K562 treated with DMSO at 1 percent for 24 hours (cell line): ENCODE measurements around the gene VAV2. TPM values are rescaled to one million over a fixed set of nuclear protein-coding genes. Genes with fewer than 3 reads are reported as not detected.

ENCODE experiments used
- total RNA-seq: library from RNA; unstranded; fragments of 300-600 nt; gene quantifications from 2 replicates; pipeline ENCODE4 v1.2.3, GENCODE V29; 2022; ENCODE audit warnings: low read depth; ENCODE audit not compliant: insufficient read depth

The VAV2 gene, protein sequence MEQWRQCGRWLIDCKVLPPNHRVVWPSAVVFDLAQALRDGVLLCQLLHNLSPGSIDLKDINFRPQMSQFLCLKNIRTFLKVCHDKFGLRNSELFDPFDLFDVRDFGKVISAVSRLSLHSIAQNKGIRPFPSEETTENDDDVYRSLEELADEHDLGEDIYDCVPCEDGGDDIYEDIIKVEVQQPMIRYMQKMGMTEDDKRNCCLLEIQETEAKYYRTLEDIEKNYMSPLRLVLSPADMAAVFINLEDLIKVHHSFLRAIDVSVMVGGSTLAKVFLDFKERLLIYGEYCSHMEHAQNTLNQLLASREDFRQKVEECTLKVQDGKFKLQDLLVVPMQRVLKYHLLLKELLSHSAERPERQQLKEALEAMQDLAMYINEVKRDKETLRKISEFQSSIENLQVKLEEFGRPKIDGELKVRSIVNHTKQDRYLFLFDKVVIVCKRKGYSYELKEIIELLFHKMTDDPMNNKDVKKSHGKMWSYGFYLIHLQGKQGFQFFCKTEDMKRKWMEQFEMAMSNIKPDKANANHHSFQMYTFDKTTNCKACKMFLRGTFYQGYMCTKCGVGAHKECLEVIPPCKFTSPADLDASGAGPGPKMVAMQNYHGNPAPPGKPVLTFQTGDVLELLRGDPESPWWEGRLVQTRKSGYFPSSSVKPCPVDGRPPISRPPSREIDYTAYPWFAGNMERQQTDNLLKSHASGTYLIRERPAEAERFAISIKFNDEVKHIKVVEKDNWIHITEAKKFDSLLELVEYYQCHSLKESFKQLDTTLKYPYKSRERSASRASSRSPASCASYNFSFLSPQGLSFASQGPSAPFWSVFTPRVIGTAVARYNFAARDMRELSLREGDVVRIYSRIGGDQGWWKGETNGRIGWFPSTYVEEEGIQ
- 0.34 and 0.43 TPM in 2 replicates for total RNA-seq

DNA sequence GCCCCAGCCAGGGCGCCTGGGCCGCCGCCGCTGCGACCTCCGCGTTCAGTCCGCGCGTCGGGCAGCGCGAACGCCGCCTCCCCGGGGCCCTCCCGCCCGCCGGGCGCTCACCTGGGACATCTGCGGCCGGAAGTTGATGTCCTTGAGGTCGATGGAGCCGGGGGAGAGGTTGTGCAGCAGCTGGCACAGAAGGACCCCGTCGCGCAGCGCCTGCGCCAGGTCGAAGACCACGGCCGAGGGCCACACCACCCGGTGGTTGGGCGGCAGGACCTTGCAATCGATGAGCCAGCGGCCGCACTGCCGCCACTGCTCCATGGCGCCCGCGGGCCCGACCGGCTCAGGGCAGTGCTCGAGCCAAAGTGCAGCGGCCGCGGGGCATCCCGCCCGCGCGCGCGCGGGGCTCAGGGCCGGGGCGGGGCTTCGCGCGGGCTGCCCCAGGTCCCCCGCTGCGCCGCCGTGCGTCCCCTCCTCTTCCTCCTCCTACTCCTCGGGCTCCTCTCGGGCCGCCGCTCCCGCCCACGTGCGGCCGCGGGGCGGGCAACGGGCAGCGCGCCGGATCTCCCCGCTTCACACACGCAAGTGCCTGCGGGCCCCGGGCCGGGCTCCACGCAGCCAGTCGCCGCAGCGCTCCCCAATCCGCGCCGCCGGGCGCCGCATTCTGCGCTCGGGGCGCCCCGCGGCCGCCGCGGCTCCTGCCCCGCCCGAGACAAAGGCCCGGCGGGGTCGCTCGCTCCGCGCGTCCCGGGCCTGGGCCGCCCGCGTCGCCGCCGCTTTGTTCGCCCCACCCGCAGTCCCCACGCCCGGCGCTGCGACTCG lies at the start of gene VAV2:
Gene VAV2, minus strand, starts transcription at position 361 of the 816 bp plus-strand sequence. Its CDS starts 46 bp downstream, at position 315.

DNA sequence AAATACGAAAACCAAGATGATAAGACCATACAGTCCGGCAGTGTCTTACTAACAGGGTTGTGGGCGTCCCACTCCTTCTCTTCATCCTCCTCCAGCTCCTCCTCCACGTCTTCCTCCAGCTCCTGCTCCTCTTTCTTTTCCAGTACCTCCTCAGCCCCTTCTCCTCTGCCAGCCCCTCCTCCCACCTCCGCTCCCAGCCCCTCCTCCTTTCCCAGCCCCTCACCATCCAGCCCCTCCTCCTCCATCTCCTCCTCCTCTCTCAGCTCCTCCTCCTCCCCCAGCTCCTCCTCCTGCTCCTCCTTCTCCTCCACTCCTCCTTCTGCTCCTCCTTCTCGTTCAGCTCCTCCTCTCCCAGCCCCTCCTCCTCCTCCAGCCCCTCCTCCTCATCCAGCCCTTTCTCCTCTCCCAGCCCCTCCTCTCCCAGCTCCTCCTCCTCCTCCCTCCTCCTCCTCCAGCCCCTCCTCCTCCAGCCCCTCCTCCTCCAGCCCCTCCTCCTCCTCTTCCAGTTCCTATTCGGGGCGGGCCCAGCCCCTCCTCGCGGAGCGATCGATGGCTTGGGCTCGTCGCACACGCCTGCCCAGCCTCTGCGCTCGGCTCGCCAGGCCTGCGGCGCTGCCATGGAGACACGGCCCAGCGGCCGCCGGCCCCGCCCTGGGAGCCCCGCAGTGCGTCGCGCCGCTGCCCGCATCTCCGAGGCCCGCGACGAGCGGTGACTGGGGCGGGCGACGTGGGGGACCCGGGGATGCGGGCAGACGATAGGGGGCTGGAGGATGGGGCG lies 32.9 kb upstream of the VAV2 start, which contains the start of gene BRD3OS:
Gene BRD3OS, plus strand, starts transcription at position 654 of the 778 bp plus-strand sequence. CDS start 1,267 bp downstream, outside the sequence.

DNA sequence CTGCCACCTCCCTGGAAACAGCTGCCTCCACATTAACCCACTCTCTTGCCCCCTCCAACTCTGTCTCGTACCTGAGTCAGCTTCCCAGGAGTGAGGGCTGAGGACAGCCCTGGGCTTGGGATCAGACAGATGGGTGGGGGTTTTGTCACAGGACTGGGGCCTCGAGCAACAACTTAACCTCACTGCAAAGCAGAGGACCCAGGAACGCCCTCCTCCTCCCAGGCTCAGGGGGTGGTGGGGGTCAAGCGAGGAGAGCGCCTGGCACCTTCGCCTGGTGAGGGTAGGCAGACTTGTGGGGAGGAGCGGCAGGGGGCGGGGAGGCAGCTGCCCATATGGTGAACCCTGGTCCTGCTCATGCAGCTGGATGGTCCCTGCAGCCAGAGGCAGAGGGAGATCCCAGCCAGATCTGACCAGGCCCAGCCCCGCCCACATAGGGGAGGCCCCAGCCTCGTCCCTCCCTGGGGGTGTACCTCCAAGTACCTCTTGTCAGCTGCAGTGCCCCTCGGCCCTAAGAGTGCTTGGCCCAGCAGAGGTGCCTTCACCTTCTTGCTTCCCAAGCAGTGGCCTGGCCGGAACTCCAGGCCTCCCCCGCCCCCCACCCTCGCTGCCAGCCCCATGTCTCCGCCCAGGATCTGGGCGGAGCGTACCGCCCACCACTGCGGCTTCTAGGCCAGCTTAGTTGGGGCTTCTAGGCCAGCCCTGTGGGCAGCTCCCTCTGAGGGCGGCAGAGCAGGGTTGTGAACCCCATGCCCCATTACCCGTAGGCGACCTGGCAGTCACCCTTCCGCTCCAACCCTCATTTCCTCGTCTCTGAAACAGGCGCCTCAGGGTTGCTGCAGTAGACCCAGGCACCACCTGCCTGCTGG lies 254.1 kb downstream of the VAV2 start, which contains the start of gene SARDH:
Gene SARDH, minus strand, starts transcription at position 579 of the 866 bp plus-strand sequence. CDS start 4,179 bp downstream, outside the sequence.

Other genes with a start within 250 kb of the VAV2 start
- 6.8 and 10.6 TPM in 2 replicates for gene BRD3OS, start 33.2 kb upstream of the VAV2 start, total RNA-seq
- gene BRD3, start 75.7 kb upstream of the VAV2 start, total RNA-seq: 16.3 and 17.0 TPM in 2 replicates
- gene WDR5, start 143.8 kb upstream of the VAV2 start, total RNA-seq: 29.9 and 30.5 TPM in 2 replicates
- gene RNU6ATAC, start 172.2 kb upstream of the VAV2 start, total RNA-seq: not detected in 2 replicates